Neural crest cell (in vitro differentiated cells): ENCODE measurements around the gene EIF4G3. TPM values are rescaled to one million over a fixed set of nuclear protein-coding genes. Genes with fewer than 3 reads are reported as not detected.

Experiments used
- DNase-seq: peaks from one replicate; pipeline ENCODE4 v3.0.0; 2021; ENCODE audit warnings: low read depth, mixed read lengths, low spot score
- H3K27ac Mint-ChIP-seq: one replicate; pipeline ENCODE4 v1.8.0; 2021; ENCODE audit warnings: mild to moderate bottlenecking, mixed read lengths; ENCODE audit not compliant: unreplicated experiment
- H3K27me3 Mint-ChIP-seq: 2 replicates; pipeline ENCODE4 v1.8.0; 2021; ENCODE audit warnings: low read depth, mild to moderate bottlenecking, mixed read lengths
- H3K36me3 Mint-ChIP-seq: 2 replicates; pipeline ENCODE4 v1.8.0; 2021; ENCODE audit warnings: low read depth, mild to moderate bottlenecking, mixed read lengths
- H3K4me1 Mint-ChIP-seq: 2 replicates; pipeline ENCODE4 v1.8.0; 2021; ENCODE audit warnings: mixed read lengths
- H3K4me3 Mint-ChIP-seq: one replicate; pipeline ENCODE4 v1.8.0; 2021; ENCODE audit warnings: mild to moderate bottlenecking, mixed read lengths
- H3K9me3 Mint-ChIP-seq: 2 replicates; pipeline ENCODE4 v1.8.0; 2021; ENCODE audit warnings: mixed read lengths
- total RNA-seq: library from RNA; stranded (reverse); gene quantifications from 2 replicates; pipeline ENCODE4 v1.2.1, GENCODE V29; 2021
- TF ChIP-seq, protein P1 (sequence below): fragments of 200-600 bp; sonication (generic); conservative IDR thresholded peaks from 2 replicates; pipeline ENCODE4 v1.5.0; 2021; ENCODE audit warnings: antibody characterized with exemption, mild to moderate bottlenecking

EIF4G3 gene
- total RNA-seq, 1 donor from 2014 or later = 97.5 TPM

DNA sequence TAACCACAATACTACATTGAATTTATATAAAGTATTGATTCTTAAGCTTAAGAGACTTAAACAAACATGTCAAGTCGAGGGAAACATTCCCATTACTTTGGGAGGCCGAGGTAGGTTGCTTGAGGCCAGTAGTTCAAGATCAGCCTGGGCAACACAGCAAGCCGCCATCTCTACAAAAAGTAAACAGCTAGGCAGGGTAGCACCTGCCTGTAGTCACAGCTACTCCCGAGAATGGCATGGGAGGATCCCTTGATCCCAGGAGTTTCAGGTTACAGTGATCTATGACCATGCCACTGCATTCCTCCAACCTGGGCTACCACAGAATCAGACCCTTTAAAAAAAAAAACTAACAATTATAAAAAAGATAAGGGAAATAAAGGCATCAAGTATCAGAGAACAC is 50.4 kb downstream of the EIF4G3 start:
- no peak for DNase-seq
- H3K4me3 Mint-ChIP-seq = no peak overlapping the region
- no peaks in the 10 kb centered on the region for H3K4me1 Mint-ChIP-seq
- TF ChIP-seq, protein P1, sequence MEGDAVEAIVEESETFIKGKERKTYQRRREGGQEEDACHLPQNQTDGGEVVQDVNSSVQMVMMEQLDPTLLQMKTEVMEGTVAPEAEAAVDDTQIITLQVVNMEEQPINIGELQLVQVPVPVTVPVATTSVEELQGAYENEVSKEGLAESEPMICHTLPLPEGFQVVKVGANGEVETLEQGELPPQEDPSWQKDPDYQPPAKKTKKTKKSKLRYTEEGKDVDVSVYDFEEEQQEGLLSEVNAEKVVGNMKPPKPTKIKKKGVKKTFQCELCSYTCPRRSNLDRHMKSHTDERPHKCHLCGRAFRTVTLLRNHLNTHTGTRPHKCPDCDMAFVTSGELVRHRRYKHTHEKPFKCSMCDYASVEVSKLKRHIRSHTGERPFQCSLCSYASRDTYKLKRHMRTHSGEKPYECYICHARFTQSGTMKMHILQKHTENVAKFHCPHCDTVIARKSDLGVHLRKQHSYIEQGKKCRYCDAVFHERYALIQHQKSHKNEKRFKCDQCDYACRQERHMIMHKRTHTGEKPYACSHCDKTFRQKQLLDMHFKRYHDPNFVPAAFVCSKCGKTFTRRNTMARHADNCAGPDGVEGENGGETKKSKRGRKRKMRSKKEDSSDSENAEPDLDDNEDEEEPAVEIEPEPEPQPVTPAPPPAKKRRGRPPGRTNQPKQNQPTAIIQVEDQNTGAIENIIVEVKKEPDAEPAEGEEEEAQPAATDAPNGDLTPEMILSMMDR = no peak
- no peaks in the 10 kb centered on the region for H3K27me3 Mint-ChIP-seq
- H3K27ac Mint-ChIP-seq = no peak overlapping the region
- H3K9me3 Mint-ChIP-seq = peaks cover 4% of the 10 kb centered on the region
- H3K36me3 Mint-ChIP-seq = peaks cover 21% of the 10 kb centered on the region

DNA sequence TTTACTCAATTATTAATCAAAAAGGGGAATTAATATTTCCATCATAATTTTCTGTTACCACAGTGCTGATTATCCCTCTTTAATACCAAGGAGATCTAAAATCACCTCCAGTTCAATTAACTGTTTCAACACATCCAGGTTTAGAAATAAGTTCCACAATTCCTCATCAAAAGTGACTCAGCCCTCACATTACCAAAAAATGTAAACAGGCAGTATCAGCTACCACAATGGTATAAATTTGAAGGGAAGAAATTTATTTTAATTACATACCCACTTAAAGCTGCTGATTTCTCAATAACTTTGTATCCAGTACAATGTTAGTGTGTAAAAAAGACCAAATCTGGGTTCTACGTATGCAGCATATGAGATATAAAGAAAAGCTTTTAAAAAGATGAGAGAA is 51.9 kb downstream of the EIF4G3 start:
- Mint-ChIP-seq H3K4me1 (peaks cover 5% of the 10 kb centered on the region), H3K4me3 (no peak overlapping the region), H3K27me3 (no peaks in the 10 kb centered on the region), H3K9me3 (peaks cover 3% of the 10 kb centered on the region), H3K27ac (no peak overlapping the region), H3K36me3 (peaks cover 14% of the 10 kb centered on the region)
- TF ChIP-seq, protein P1 = no peak
- no peak for DNase-seq

DNA sequence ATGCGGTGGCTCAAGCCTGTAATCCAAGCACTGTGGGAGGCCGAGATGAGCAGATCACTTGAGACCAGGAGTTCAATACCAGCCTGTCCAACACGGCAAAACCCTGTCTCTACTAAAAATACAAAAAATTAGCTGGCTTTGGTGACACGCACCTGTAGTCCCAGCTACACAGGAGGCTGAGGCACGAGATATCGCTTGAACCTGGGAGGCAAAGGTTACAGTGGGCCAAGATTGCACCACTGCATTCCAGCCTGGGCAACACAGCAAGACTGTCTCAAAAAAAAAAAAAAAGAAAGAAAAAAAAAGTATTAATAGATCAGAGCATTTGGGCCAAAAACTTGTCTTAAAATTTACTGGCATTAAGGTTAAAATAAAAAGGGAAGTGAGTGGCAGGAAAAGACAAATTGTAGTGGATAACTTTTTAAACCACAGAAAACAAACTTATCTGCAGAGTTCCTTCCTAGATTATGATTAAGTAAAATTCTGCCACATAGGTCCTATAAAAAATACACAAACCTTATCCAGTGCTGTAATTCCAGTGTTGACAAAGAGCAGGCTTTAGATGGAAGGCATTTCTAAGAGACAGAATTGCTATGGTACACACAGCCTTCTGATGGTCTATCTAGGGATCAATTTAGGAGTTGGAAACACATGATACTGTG is 53.3 kb downstream of the EIF4G3 start:
- H3K4me1 Mint-ChIP-seq = peaks cover 14% of the 10 kb centered on the region
- TF ChIP-seq, protein P1 = no peak
- DNase-seq = no peak
- no peaks in the 10 kb centered on the region for H3K27me3 Mint-ChIP-seq
- peaks cover 7% of the 10 kb centered on the region for H3K36me3 Mint-ChIP-seq
- H3K4me3 Mint-ChIP-seq = no peak overlapping the region
- H3K27ac Mint-ChIP-seq = no peak overlapping the region
- no peaks in the 10 kb centered on the region for H3K9me3 Mint-ChIP-seq

DNA sequence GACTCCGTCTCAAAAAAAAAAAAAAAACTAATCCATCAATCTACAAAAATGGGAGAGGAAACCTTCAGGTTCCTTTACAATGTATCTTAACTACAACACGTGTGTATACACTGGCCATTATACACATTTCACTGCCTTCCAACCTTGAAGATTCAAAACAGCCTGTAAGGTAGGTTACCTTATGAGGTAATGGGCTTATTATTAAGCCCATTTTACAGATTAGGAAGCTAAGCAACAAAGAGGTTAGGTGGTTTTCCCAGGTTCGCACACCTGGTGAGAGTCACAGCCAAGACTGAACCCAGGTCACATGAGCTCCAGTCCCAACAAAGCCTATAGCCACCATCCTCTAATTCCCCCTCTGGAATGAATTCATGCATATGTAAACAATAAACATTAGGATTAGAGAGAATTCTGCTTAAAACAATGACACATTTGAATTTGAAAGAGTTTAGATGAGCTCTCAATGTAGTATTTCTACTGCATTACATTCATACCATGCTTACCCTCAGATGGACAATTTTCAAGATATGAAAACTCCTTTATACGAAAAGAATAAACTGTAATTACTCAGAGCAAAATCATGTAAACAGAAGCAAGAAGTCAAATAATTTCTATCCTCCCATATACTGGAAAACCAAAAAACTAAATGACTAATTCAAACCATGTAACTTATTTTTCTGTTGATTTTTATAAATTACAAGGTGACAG is 54.8 kb downstream of the EIF4G3 start:
- H3K27me3 Mint-ChIP-seq = no peaks in the 10 kb centered on the region
- H3K9me3 Mint-ChIP-seq = no peaks in the 10 kb centered on the region
- H3K27ac Mint-ChIP-seq = no peak overlapping the region
- no peak overlapping the region for H3K4me3 Mint-ChIP-seq
- peaks cover 29% of the 10 kb centered on the region for H3K4me1 Mint-ChIP-seq
- TF ChIP-seq, protein P1 = no peak
- H3K36me3 Mint-ChIP-seq = peaks cover 7% of the 10 kb centered on the region
- no peak for DNase-seq

DNA sequence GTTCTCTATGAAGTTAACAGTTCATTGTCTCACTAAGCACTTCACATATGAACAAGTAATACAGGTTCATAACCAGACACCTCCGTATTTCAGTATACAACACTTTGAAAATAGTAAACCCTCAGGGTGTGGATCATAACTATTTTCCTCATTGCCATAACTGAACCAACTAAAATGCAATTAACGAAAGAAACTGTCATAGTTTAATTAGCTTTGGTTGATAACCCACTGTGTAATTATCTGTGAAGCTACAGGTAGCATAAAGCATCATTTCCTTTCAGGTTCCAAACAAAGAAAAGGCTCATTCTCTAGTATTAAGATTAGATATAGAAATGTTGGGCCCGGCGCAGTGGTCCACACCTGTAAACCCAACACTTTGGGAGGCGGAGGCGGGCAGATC is 58.5 kb downstream of the EIF4G3 start:
- TF ChIP-seq, protein P1 = no peak
- Mint-ChIP-seq H3K4me3 (peak overlapping the region; percentile 57), H3K4me1 (peaks cover 46% of the 10 kb centered on the region), H3K36me3 (peaks cover 10% of the 10 kb centered on the region), H3K27me3 (no peaks in the 10 kb centered on the region), H3K27ac (peak overlapping the region; percentile 97), H3K9me3 (no peaks in the 10 kb centered on the region)
- no peak for DNase-seq
